ENCODE results near the gene CLCA2.

The CLCA2 gene

GRCh38 chr1:86396498-86396890 is 27.5 kb upstream of the CLCA2 start:
- TF ChIP-seq, protein P1, sequence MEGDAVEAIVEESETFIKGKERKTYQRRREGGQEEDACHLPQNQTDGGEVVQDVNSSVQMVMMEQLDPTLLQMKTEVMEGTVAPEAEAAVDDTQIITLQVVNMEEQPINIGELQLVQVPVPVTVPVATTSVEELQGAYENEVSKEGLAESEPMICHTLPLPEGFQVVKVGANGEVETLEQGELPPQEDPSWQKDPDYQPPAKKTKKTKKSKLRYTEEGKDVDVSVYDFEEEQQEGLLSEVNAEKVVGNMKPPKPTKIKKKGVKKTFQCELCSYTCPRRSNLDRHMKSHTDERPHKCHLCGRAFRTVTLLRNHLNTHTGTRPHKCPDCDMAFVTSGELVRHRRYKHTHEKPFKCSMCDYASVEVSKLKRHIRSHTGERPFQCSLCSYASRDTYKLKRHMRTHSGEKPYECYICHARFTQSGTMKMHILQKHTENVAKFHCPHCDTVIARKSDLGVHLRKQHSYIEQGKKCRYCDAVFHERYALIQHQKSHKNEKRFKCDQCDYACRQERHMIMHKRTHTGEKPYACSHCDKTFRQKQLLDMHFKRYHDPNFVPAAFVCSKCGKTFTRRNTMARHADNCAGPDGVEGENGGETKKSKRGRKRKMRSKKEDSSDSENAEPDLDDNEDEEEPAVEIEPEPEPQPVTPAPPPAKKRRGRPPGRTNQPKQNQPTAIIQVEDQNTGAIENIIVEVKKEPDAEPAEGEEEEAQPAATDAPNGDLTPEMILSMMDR (IDR thresholded peaks at IDR 0.05; ENCODE audit: control extremely low read depth, extremely low read depth, low read depth, missing control alignments), result no peak
- DNase-seq (ENCODE audit: extremely low spot score), result no peak
- ChIA-PET POLR2A (no interaction called here), CTCF (interaction anchor here (0.7 to 2.2 kb wide), 8 partner anchors 8 to 113 kb away, joined by 3 to 13 read pairs (median 5); no protein-coding TSS in a partner anchor)

- TF ChIP-seq, protein P1 (IDR thresholded peaks at IDR 0.05; ENCODE audit: control extremely low read depth, extremely low read depth, low read depth, missing control alignments), result no peak
- CTCF ChIA-PET, result interaction anchor here (0.8 to 1.7 kb wide), 5 partner anchors 11 to 359 kb away, joined by 3 to 5 read pairs (median 4); no protein-coding TSS in a partner anchor
- POLR2A ChIA-PET, result no interaction called here
- no peak for DNase-seq (ENCODE audit: extremely low spot score)
These were observed 14.5 kb upstream of the CLCA2 start for GRCh38 chr1:86409416-86410021.

DNA sequence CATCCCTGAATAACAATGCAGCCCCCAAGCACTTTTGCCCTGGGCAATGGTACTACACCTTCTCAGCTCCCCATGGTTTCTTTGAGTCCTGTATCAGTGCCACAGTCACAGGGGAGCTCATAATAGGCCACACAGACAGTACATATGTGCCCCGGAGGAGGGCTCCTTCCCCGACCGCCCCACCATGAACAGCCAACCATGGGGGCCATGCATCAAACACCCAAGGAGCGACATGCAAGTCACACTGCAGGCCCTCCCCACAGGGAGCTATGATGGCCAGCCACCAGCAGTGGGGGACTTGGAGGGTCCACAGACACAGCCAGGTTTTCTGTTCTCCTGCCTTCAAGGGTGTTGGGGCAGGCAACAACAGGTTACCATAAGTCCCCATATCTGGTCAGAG is 13.1 kb upstream of the CLCA2 start:
- ChIA-PET CTCF (interaction anchor here (0.8 to 1.3 kb wide), 3 partner anchors 10 to 91 kb away, joined by 3 read pairs; no protein-coding TSS in a partner anchor), POLR2A (no interaction called here)
- DNase-seq (ENCODE audit: extremely low spot score), result no peak
- TF ChIP-seq, protein P1 (IDR thresholded peaks at IDR 0.05; ENCODE audit: control extremely low read depth, extremely low read depth, low read depth, missing control alignments), result no peak

- TF ChIP-seq, protein P1 (IDR thresholded peaks at IDR 0.05; ENCODE audit: control extremely low read depth, extremely low read depth, low read depth, missing control alignments), result no peak
- ChIA-PET CTCF (interaction anchor here (1.3 to 2.2 kb wide), 3 partner anchors 66 to 86 kb away, joined by 3 to 8 read pairs (median 5); no protein-coding TSS in a partner anchor), POLR2A (interaction anchor here (0.6 kb wide), 1 partner anchor 21 kb away, joined by 4 read pairs; no protein-coding TSS in a partner anchor)
- DNase-seq (ENCODE audit: extremely low spot score), result no peak
These were observed 7.6 kb upstream of the CLCA2 start for GRCh38 chr1:86416343-86416742.

- ChIA-PET POLR2A (no interaction called here), CTCF (interaction anchor here (0.7 to 2.4 kb wide), 7 partner anchors 11 to 201 kb away, joined by 3 to 9 read pairs (median 4); no protein-coding TSS in a partner anchor)
- peak; percentile 57 for DNase-seq (ENCODE audit: extremely low spot score)
These were observed 4.6 kb upstream of the CLCA2 start for GRCh38 chr1:86419277-86419903.

GRCh38 chr1:86421601-86422280 is 2.2 kb upstream of the CLCA2 start:
- POLR2A ChIA-PET, result no interaction called here
- CTCF ChIA-PET, result interaction anchor here (0.8 to 2.9 kb wide), 4 partner anchors 9 to 78 kb away, joined by 3 to 14 read pairs (median 3); no protein-coding TSS in a partner anchor
- TF ChIP-seq, protein P1 (IDR thresholded peaks at IDR 0.05; ENCODE audit: control extremely low read depth, extremely low read depth, low read depth, missing control alignments), result no peak
- DNase-seq (ENCODE audit: extremely low spot score), result no peak

More at GRCh38 chr1:86419277-86419903, 4.6 kb upstream of the CLCA2 start:
- TF ChIP-seq, protein P1 (IDR thresholded peaks at IDR 0.05; ENCODE audit: control extremely low read depth, extremely low read depth, low read depth, missing control alignments), result peak; percentile 77
